KBM-7 (cell line): ENCODE measurements around the gene ACSBG1.

Source experiments
- DNase-seq: peaks from one replicate; pipeline ENCODE4 v3.0.0-alpha.2; 2015
- in situ Hi-C: fragments of 300-500 bp; cut with MboI; formaldehyde crosslinking; loops from 2 replicates; pipeline ENCODE4 v1.14.3; 2020; ENCODE audit warnings: low sequenced_read_pairs, low pct_unique_long_range_greater_than_20kb, mixed read lengths

Gene ACSBG1

GRCh38 chr15:78228356-78228996 is 5.9 kb downstream of the ACSBG1 start:
- DNase-seq = no peak
- in situ Hi-C loops = loop anchor here (25.0 kb wide), 2 partner anchors 109 to 266 kb away; partner anchors contain the start of gene CRABP1

- in situ Hi-C loops = loop anchor here (25.0 kb wide), 2 partner anchors 111 to 264 kb away; partner anchors contain the start of gene CRABP1
- DNase-seq = no peak
Measured at GRCh38 chr15:78225783-78226541, 8.4 kb downstream of the ACSBG1 start.

DNA sequence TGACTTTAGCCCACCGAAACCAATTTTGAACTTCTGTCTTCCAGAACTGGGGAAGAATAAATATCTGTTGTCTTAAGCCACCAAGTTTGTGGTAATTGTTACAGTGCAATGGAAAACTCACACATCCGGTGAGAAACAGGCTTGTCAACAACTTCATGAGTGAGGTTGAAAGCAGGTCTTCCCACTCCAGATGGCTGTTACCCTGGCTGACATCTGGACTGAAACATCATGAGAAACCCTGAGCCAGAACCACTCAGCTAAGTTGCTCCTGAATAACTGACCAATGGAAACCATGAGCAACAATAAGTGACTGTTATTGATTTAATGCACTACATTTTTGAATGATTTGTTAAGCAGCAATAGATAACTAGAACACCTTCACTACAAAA is 10.3 kb downstream of the ACSBG1 start:
- DNase-seq = no peak
- in situ Hi-C loops = no loop called here

DNA sequence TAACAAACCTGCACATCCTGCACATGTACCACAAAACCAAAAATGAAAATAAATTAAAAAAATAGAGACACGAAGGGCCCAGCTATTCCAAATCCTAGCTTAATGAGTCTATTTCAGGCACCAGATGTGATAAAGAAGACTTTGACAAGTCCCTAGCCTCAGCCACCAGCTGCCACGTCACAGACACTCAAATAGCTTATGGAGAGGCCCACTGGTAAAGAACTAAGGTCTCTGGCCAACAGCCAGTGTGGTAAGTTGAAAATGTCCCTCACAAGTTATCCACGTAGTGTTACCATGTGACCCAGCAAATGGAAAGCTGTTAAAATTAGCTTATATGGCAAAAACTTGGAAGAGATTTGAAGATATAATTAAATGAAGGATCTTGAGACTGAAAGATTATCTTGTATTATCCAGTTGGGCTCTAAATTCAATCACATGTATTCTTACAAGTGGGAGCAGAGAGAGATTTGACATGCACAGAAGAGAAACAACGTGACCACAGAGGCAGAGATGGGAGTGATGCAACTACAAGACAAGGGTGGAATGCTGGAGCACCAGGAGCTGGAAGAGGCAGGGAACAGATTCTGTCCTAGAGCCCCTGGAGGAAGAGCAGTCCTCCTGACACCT is 10.9 kb downstream of the ACSBG1 start:
- DNase-seq = no peak
- in situ Hi-C loops = no loop called here

DNA sequence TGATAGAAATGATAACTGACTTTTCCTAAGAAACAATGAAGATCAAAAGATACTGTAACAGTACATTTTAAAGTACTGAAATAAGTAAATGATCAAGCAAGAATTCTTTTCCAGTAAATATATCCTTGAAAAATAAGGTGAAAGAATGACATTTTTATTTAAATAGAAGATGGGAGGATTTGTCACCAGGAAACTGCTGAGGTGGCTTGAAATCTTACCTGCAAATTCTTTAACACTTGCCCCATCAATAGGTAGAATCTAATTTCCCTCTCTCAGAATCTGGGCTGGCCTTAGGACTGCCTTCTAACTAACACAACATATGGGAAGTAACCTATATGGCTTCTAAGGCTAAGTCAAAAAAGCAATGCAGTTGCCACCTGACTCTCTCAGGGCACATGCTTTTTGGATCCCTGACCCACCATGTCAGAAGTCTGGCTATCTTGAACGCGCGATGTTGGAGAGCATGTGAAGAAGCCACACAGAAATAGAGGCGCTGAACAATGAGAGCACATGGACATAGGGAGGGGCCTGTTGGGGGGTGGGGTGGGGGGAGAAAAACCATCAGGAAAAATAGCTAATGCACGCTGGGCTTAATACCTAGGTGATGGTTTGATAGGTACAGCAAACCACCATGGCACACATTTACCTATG is 11.5 kb downstream of the ACSBG1 start:
- in situ Hi-C loops = no loop called here
- DNase-seq = no peak

- DNase-seq = no peak
- in situ Hi-C loops = no loop called here
Measured at GRCh38 chr15:78220713-78221112, 13.7 kb downstream of the ACSBG1 start.

DNA sequence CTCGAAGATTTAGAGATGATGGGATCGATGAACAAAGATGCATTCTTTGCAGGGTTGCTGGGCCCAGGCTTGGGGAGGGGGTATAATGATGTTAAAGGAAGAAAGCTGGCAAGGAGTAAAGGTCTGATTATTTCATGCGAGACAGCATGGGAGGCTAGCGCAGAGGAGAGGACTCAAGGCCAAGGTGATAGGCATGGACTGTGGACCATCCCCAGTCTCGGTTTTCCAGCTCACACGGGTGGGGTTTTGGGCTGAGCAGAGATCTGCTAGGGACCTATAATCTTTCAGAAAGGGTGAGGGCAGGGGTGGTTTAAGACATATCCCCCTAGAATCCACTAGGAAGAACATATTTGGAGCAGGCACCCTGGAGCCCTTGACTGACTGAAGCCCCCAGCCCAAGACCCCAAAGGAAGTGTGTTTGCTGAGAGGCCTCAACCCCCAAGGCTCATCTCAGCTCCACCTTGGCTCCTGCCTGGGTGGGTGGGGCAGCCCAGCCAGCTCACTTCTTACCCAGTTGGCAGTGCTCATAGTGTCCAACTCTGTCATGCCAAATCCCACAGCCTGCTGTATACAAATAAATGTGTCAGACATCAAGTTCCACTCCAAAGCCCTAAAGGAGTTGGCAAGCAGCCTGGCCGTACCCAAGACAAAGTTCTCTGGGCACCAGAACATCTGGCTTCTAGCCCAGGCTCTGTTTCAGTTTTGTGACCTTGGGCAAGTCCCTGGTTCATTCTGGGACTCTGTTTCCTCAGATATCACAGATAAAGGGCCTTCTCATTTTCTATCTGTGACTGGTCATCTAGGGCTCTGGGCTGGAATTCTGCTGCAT is 17.9 kb downstream of the ACSBG1 start:
- in situ Hi-C loops = no loop called here
- DNase-seq = no peak

- in situ Hi-C loops = no loop called here
- DNase-seq = no peak
Measured at GRCh38 chr15:78213956-78214355, 20.4 kb downstream of the ACSBG1 start.

- in situ Hi-C loops = no loop called here
- no peak for DNase-seq
Measured at GRCh38 chr15:78213425-78213750, 21.0 kb downstream of the ACSBG1 start.

DNA sequence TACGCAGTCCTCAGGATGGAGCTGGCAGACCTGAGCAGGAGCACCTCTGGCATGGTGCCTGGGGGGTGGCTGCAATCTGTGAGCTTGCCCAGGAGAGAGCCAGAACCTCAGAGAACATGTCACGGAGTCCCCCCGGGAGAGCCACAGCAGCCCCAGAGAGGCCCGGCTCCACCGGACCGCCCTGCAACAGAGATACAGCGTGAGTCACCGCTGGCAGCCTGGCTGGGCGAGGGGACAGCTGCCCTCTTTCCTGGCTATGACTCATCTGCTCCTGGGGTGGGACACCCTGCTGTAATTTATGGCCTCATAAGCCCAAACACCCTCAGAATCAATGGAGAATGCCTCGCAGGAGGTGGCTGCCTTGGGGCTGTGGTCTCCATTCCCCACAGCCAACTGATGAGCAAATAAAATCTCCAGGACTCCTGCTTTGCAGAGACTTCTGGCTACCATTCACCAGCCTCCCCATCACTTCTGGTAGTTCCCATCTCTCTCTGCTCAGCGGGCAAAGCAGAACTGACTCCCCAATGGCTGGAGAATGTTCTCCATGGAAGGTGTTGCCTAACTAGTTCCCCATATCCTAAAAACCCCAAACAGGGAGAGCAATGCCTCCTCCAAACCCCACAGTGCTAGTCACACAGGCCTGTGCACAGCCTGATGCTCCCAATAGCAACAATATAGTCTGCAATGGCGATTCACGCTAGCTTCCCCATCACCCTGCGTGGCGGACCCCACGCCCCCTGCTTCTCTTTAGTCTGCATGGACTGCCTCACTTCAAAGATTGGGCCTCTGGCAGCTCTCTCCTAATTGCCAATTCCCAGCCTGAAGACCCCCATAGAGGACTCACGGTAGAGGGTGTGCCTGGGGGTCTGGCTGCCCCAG is 21.6 kb downstream of the ACSBG1 start:
- DNase-seq = peak; percentile 33
- in situ Hi-C loops = no loop called here

- in situ Hi-C loops = no loop called here
- no peak for DNase-seq
Measured at GRCh38 chr15:78212008-78212407, 22.4 kb downstream of the ACSBG1 start.

DNA sequence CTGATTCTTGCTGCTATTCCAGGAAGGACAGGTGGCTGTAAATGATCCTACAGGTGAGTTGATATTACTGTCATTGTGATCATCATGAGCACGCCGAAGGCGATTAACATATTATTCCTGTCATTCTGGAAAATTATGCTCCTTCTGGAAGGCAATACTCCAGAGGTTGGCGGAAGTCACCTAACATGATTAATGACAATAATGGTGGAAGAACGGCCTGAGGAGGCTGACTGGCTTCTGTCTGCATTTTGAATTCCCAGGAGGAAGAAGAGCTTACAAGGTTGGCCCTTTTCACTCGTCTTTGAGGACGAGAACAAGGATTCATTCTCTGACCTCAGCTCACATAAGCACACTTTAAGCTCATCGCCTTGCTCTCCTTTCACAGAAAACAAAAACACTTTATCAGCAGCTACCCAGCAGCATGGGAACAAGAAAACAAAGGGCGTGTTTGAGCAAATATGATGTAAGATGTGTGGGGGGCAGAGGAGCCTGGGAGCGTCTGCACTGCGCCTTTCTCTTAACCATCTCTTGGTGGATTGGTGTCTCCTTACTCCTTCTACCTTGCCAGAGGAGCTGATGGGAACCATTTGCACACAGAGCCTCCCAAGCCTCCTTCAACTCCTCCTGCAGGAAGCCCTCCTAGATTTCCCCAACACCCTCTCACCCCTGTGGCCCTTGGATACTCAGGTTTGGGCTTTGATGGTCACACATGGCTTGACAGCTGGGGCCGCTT is 23.0 kb downstream of the ACSBG1 start:
- in situ Hi-C loops = no loop called here
- DNase-seq = no peak

DNA sequence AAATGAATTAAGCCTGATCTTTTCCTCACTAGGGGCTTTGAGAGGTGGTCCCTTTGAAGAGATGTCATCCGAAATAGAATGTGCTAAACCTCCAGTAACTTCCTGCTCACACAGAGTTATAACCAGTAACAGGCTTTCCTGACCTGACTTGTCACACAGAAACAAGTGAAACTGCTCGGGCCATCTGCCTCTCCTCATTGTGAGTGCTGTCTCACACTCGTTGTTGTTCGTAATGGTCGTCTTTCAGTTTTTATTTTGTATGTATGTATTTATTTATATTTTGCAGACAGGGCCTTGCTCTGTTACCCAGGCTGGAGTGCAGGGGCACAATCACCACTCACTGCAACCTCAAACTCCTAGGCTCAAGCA is 24.0 kb downstream of the ACSBG1 start:
- in situ Hi-C loops = no loop called here
- DNase-seq = no peak

DNA sequence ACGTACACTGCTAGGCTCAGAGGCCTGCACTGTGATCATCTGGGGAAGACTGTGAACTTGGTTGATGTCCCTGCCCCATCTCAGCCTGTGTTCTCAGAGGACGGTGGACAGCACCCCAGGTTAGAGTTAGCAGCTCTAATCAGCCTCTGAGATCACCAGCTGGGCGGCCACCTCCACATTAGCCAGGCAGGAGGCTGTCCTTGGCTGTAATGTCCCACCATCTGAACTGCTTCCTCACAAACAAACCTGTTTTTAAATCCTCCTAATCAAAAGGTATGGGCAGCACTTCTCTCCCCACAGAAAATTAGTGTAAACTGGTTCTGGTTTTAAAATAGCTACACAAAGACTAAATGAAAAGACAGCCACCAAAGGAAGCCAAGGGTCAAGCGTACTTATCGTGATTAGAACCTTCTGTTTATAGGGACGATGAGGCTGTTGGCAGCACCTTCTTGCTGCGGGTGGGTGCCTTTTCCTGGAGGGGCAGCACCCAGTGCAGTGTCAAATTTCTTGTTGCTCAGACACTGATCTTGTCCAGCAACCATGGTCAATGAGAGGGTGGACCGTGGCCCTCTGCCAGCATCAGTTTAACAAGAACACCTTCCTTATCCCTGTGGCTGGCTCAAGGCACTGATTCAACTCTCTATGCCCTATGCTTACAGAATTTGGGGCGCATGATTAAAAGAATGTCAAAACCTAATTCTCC is 24.6 kb downstream of the ACSBG1 start:
- in situ Hi-C loops = no loop called here
- DNase-seq = no peak

DNA sequence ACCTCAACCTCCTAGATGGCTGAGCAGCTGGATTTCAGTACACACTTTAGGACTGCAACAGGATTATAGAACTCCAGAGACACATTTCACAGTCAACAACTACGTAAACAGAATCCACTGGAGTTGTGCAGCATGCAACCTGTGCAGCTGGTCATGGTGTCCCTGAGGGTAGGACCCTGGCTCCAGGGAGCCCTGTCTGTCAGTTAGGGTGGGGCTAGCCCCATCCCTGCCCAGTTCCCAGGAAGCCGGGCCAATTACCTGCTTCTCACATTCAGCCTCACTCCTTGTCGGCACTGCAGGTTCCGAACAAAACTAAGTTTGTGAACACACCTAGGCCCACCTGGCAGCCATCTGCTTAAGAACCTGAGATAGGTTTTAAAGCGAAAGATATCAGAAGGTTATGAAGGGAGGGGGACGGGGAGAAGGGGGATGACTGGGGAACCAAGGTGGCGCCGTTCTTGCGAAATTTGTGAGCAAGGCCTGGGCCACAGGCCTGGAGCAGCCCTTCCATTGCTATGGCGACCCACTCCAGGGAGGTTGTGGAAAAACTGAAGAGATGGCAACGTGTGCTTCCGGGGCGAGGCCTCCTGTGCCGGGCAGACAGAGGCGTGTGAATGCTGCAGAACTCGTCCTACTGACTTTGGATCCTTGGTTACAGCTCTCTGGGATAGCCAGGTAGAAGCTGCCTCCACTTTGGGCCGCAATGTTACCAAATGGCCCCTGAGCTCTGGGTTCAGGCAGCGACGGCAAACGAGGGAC is 25.3 kb downstream of the ACSBG1 start:
- in situ Hi-C loops = no loop called here
- no peak for DNase-seq

- in situ Hi-C loops = no loop called here
- no peak for DNase-seq
Measured at GRCh38 chr15:78208341-78208844, 26.0 kb downstream of the ACSBG1 start.
